Fibroblast of upper back skin (primary cell): ENCODE results near the gene LIPJ.
A peak's percentile ranks its signal among the peaks of the same experiment; 100 is the strongest.

ENCODE experiments used
- DNase-seq: peaks from one replicate; pipeline ENCODE4 v3.0.0-alpha.2; 2013

The LIPJ gene

GRCh38 chr10:88598055-88598454 is 11.5 kb downstream of the LIPJ start:
- no peak for DNase-seq

GRCh38 chr10:88608052-88608732 is 21.6 kb downstream of the LIPJ start:
- DNase-seq: no peak

GRCh38 chr10:88608780-88609179 is 22.2 kb downstream of the LIPJ start:
- no peak for DNase-seq

GRCh38 chr10:88616250-88616977 is 29.9 kb downstream of the LIPJ start:
- no peak for DNase-seq

- no peak for DNase-seq
These were observed 31.3 kb downstream of the LIPJ start for GRCh38 chr10:88617772-88618300.

- no peak for DNase-seq
These were observed 31.9 kb downstream of the LIPJ start for GRCh38 chr10:88618496-88618895.

- DNase-seq: no peak
These were observed 33.9 kb downstream of the LIPJ start for GRCh38 chr10:88620441-88620840.

GRCh38 chr10:88623835-88624234 is 37.3 kb downstream of the LIPJ start:
- DNase-seq: no peak

GRCh38 chr10:88624840-88625239 is 38.3 kb downstream of the LIPJ start:
- no peak for DNase-seq

GRCh38 chr10:88640186-88640585 is 53.6 kb downstream of the LIPJ start:
- no peak for DNase-seq

GRCh38 chr10:88642209-88642608 is 55.6 kb downstream of the LIPJ start:
- no peak for DNase-seq

GRCh38 chr10:88642963-88643362 is 56.4 kb downstream of the LIPJ start:
- DNase-seq: peak; percentile 57

GRCh38 chr10:88647061-88647615 is 60.6 kb downstream of the LIPJ start:
- DNase-seq: no peak

- peak; percentile 95 for DNase-seq
These were observed 64.6 kb downstream of the LIPJ start for GRCh38 chr10:88651101-88651551.

- peak; percentile 38 for DNase-seq
These were observed 66.1 kb downstream of the LIPJ start for GRCh38 chr10:88652616-88653015.
